Measurements from ENCODE around the gene EXT2. TPM values are rescaled to one million over a fixed set of nuclear protein-coding genes. Genes with fewer than 3 reads are reported as not detected.

EXT2 gene
- polyA plus RNA-seq, 1 of the 3 experiments (the other 2 are of a cell fraction), result 92.9 TPM

GRCh38 chr11:44101098-44101497, 5.6 kb downstream of the EXT2 start:
- no peaks in the 10 kb centered on the region for H3K9me2 ChIP-seq
- H3K4me3 ChIP-seq (ENCODE audit: low read depth in 2 of 2, low read length in 1 of 2), result no peak overlapping the region
- POLR2A ChIA-PET, result interaction anchor here (0.7 kb wide), 1 partner anchor 11 kb away, joined by 3 read pairs; no protein-coding TSS in a partner anchor
- no peak for DNase-seq
- H3K4me1 ChIP-seq (ENCODE audit: control insufficient read depth in 1 of 2, insufficient read depth in 2 of 2, low read depth in 1 of 2, low read length in 1 of 2), result peaks cover 0 to 9% of the 10 kb centered on the region in 2 experiments; a peak in 3 of 4 replicates
- peaks cover 43% of the 10 kb centered on the region for H3K79me2 ChIP-seq (ENCODE audit: insufficient read depth)
- no peaks in the 10 kb centered on the region for H3K27me3 ChIP-seq (ENCODE audit: insufficient read depth)
- peaks cover 0 to 3% of the 10 kb centered on the region in 2 experiments for H3K36me3 ChIP-seq (replicated peaks in 1 of 2; ENCODE audit: control insufficient read depth in 1 of 2, insufficient read depth in 2 of 2, low read length in 1 of 2)
- no peaks in the 10 kb centered on the region for H3K9me3 ChIP-seq
- 0 out of 2 replicates have a peak, but pooled peaks cover 11% of the 10 kb centered on the region for H4K20me1 ChIP-seq (ENCODE audit: insufficient read depth)
- TF ChIP-seq CTCF (IDR thresholded peaks at IDR 0.05) (no peak), MEF2A (IDR thresholded peaks at IDR 0.05; ENCODE audit: borderline replicate concordance, low read depth) (no peak)
- H2AFZ ChIP-seq (ENCODE audit: low read depth), result no peak overlapping the region
- CTCF ChIA-PET, result interaction anchor here (0.9 to 3.8 kb wide), 5 partner anchors 9 to 211 kb away, joined by 3 to 29 read pairs (median 4); no protein-coding TSS in a partner anchor
- no peak overlapping the region for H3K9ac ChIP-seq
- WGBS (ENCODE audit: low lambda C conversion rate), result 86% methylated on average over 2 of the region's 2 CpGs
- H3F3A ChIP-seq (replicated peaks; ENCODE audit: insufficient read depth), result no peaks in the 10 kb centered on the region
- H3K4me2 ChIP-seq, result no peak overlapping the region
- no peak overlapping the region for H3K27ac ChIP-seq (ENCODE audit: low read depth in 2 of 2, low read length in 1 of 2)

GRCh38 chr11:44104481-44105294, 9.2 kb downstream of the EXT2 start:
- ChIA-PET CTCF (interaction anchor here (0.7 to 4.8 kb wide), 12 partner anchors 8 to 453 kb away, joined by 3 to 88 read pairs (median 6); partner anchors contain the start of gene EXT2), POLR2A (no interaction called here)
- peaks cover 6 to 21% of the 10 kb centered on the region in 2 experiments for H3K36me3 ChIP-seq (replicated peaks in 1 of 2; ENCODE audit: control insufficient read depth in 1 of 2, insufficient read depth in 2 of 2, low read length in 1 of 2)
- H3F3A ChIP-seq (replicated peaks; ENCODE audit: insufficient read depth), result no peaks in the 10 kb centered on the region
- peaks cover 12% of the 10 kb centered on the region; the same call in 1 of the 2 replicates for H3K79me2 ChIP-seq (ENCODE audit: insufficient read depth)
- H3K27me3 ChIP-seq (ENCODE audit: insufficient read depth), result no peaks in the 10 kb centered on the region
- no peak overlapping the region for H3K4me3 ChIP-seq (ENCODE audit: low read depth in 2 of 2, low read length in 1 of 2)
- no peaks in the 10 kb centered on the region for H3K9me2 ChIP-seq
- no peak overlapping the region for H3K4me2 ChIP-seq
- H3K9ac ChIP-seq, result no peak overlapping the region
- no peaks in the 10 kb centered on the region for H3K9me3 ChIP-seq
- no peaks in the 10 kb centered on the region for H4K20me1 ChIP-seq (ENCODE audit: insufficient read depth)
- no peak overlapping the region for H3K27ac ChIP-seq (ENCODE audit: low read depth in 2 of 2, low read length in 1 of 2)
- WGBS (ENCODE audit: low lambda C conversion rate), result 97% methylated on average over 5 of the region's 5 CpGs
- no peak overlapping the region for H2AFZ ChIP-seq (ENCODE audit: low read depth)
- no peak for DNase-seq
- no peaks in the 10 kb centered on the region; a peak in 1 of 4 replicates for H3K4me1 ChIP-seq (ENCODE audit: control insufficient read depth in 1 of 2, insufficient read depth in 2 of 2, low read depth in 1 of 2, low read length in 1 of 2)
- TF ChIP-seq CHD2 (IDR thresholded peaks at IDR 0.05; ENCODE audit: low read length, partially characterized antibody) (no peak), IRF3 (IDR thresholded peaks at IDR 0.05; ENCODE audit: low read depth, low read length) (no peak), POLR2AphosphoS5 (IDR thresholded peaks at IDR 0.05; ENCODE audit: low read depth, low read length) (no peak), CTCF (IDR thresholded peaks at IDR 0.05) (peak; percentile 13; the same call in 1 of the 2 replicates), PBX3 (IDR thresholded peaks at IDR 0.05) (no peak), GABPA (IDR thresholded peaks at IDR 0.05; ENCODE audit: low read depth) (no peak), FOXJ3 (CRISPR knock-in tag; IDR thresholded peaks at IDR 0.05) (no peak), USF2 (IDR thresholded peaks at IDR 0.05; ENCODE audit: borderline replicate concordance, low read depth, low read length) (no peak)
